Adipocyte (in vitro differentiated cells): Measurements from ENCODE around the gene FLRT1.

ENCODE experiments used
- DNase-seq: peaks from one replicate; pipeline ENCODE4 v3.0.0-alpha.2; 2015; ENCODE audit warnings: low read depth
- H3K27me3 ChIP-seq: replicated peaks from 2 replicates; pipeline ENCODE4 v1.7.0; 2013; ENCODE audit warnings: mild to moderate bottlenecking, low read length, moderate library complexity; ENCODE audit not compliant: control insufficient read depth, insufficient read depth
- H3K36me3 ChIP-seq: 2 replicates; pipeline ENCODE4 v1.7.0; 2013; ENCODE audit warnings: low read length, mild to moderate bottlenecking, moderate library complexity; ENCODE audit not compliant: control insufficient read depth, insufficient read depth, severe bottlenecking
- H3K4me1 ChIP-seq: 2 replicates; pipeline ENCODE4 v1.7.0; 2013; ENCODE audit warnings: mild to moderate bottlenecking, low read length, moderate library complexity; ENCODE audit not compliant: control insufficient read depth, insufficient read depth
- H3K4me3 ChIP-seq: 2 replicates; pipeline ENCODE4 v1.7.0; 2013; ENCODE audit warnings: mild to moderate bottlenecking, low read length, moderate library complexity
- H3K9ac ChIP-seq: 2 replicates; pipeline ENCODE4 v1.7.0; 2013; ENCODE audit warnings: mild to moderate bottlenecking, low read length, moderate library complexity
- H3K9me3 ChIP-seq: 2 replicates; pipeline ENCODE4 v1.7.0; 2013; ENCODE audit warnings: mild to moderate bottlenecking, low read length, moderate library complexity; ENCODE audit not compliant: control insufficient read depth

FLRT1 gene

DNA sequence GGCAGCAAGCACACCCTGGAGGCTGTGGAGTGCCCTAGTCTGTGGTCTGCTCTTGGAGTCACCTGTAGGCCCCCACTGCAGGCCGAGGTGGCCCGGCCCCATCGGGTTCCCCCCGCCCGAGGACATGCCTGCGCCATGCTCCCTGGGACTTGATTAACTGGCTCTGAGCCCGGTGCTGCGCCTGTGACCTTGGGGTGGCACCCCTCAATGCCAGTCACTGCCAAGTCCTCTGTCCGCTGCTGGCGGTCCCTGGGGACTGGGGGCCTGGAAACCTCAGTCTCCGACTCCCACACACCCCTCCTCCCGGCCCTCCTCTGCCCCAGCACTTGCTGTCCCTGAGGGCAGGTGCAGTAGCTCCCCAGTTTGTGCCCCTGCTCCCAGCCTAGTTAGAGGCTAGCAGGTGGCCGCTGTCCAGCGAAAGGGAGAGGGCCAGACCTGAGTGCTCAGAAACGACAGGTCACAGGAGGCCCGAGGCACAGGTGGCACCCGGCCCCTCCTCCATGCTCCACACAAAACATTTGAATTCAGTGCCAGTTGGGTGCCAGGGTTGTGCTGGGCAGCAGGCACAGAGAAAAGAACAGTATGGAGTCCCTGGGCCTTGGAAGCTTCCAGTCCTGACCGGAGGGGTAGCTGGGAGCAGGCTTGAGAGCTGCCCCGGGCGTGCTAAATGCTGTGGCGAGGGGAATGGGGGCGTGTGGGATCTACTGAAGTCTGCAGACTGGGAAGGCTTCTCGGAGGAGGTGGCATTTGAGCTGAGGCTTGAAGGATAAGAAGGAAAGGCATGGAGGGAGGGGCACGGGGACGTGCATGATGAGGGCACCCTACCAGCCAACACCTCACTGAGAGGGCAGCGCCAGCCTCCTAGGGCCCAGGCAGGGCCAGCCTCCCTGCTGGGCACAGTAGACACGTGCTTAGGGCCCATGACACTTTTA is 16.4 kb upstream of the FLRT1 start:
- Histone ChIP-seq H3K27me3 (peaks cover 6% of the 10 kb centered on the region), H3K36me3 (no peaks in the 10 kb centered on the region), H3K9me3 (no peaks in the 10 kb centered on the region), H3K4me1 (no peaks in the 10 kb centered on the region), H3K4me3 (no peak overlapping the region), H3K9ac (no peak overlapping the region)
- DNase-seq: no peak

DNA sequence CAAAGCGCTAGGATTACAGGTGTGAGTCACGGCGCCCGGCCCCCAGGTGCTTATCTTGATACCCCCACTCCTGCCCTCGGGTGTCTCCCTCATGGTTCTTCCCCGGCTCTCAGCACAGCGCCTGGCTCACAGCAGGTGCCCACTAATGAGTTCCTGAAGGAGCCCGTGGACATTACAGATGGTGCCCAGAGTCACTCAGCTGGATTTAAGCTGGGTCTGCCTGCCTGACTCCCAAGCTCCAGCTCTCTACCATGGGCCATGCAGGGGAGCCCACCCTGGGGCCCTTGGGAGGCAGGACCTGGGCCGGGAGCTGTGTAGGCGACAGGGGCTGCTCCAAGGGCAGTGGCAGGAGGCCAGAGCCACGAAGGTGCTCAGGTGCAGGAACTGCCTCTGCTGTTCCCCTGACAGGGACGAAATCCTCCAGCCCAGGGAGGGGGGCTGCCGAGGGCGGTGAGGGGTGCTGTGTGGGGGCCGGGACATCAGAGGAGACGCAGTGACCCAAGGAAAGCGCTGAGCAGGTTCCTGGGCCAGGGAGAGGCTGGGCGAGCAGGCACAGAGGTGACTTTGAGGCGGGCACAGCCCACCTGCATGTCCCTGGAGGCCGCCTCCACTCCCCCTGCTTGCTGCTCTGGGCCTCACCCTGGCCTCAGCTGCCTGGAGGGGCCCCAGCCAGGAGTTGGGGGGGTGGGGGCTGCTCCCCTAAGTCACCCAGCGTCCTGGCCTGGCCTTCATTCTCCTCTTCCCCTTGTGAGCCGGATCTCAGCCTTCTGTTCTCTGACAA is 14.6 kb upstream of the FLRT1 start:
- Histone ChIP-seq H3K9me3 (no peaks in the 10 kb centered on the region), H3K36me3 (no peaks in the 10 kb centered on the region), H3K9ac (no peak overlapping the region), H3K27me3 (peaks cover 7% of the 10 kb centered on the region), H3K4me3 (no peak overlapping the region), H3K4me1 (no peaks in the 10 kb centered on the region)
- no peak for DNase-seq

DNA sequence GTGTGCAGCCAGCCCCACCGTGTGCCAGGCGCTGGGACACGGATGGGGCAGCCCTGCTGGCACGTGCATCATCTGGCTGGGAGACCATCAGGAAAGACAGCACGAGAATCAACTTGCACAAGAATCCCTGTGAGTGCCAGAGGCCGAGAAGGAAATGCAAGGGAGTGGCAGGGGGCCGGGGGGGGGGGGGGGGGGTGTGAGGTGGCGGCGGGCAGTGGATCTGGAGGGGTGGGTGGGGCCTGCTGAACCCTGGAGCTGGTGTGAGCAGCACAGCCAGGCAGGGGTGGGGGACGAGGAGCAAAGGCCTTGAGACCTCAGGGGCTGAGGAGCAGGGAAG is 14.0 kb upstream of the FLRT1 start:
- Histone ChIP-seq H3K27me3 (peaks cover 11% of the 10 kb centered on the region), H3K36me3 (no peaks in the 10 kb centered on the region), H3K9me3 (no peaks in the 10 kb centered on the region), H3K9ac (no peak overlapping the region), H3K4me3 (no peak overlapping the region), H3K4me1 (no peaks in the 10 kb centered on the region)
- no peak for DNase-seq

GRCh38 chr11:64022125-64022784 is 13.5 kb upstream of the FLRT1 start:
- DNase-seq: no peak
- H3K9me3 ChIP-seq: no peaks in the 10 kb centered on the region
- no peaks in the 10 kb centered on the region for H3K36me3 ChIP-seq
- no peak overlapping the region for H3K9ac ChIP-seq
- H3K4me3 ChIP-seq: no peak overlapping the region
- H3K4me1 ChIP-seq: no peaks in the 10 kb centered on the region
- peaks cover 14% of the 10 kb centered on the region for H3K27me3 ChIP-seq

DNA sequence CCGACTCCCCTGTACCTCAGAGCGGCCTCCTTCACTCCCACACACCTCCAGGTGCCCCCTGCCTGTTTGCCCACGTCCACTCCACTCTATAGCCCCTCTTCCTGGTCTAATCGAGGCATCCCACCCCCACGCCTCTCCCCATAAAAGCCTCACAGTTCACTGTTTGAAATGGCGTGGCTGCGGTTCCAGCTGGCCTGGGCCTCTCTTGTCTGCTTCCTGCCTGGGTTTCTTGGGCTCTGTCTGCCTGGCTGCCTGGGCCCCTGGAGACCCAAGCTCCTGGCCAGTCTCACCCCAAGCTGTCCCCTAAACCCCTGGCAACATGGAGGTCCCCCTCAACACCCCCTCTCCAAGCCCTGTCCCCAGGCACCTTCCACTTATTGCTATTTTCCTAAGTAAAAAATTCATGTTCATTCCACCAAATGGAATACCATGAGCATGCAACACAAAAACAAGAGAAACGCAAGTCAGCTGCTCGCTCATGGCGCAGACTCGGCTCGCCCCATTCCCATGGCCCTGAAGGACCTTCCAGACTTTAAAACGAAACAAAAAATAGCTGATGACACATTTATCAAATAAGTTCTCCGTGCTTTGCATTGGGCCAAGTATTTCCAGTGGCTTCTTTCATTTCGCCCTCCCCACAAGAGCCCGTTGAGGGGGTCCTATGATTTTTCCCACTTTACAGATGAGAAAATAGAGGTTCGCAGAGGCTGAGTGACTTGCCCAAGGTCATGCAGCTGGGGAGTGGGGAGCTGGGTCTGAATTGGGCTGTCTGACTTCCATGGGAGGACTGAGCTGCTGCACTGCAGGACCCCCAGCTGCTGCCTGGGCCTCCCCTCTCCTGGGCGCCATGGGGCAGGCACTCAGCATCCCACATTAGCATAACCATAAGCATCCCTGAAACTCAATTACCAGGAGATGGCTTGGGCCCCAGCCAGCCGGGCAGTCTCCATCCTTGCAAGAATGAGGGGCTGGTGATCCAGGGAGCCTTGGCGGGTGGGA is 11.7 kb upstream of the FLRT1 start:
- DNase-seq: no peak
- Histone ChIP-seq H3K4me1 (peaks cover 2% of the 10 kb centered on the region), H3K36me3 (no peaks in the 10 kb centered on the region), H3K27me3 (peaks cover 21% of the 10 kb centered on the region), H3K9ac (no peak overlapping the region), H3K4me3 (no peak overlapping the region), H3K9me3 (no peaks in the 10 kb centered on the region)

- Histone ChIP-seq H3K9ac (no peak overlapping the region), H3K4me3 (no peak overlapping the region), H3K36me3 (no peaks in the 10 kb centered on the region), H3K27me3 (peaks cover 15% of the 10 kb centered on the region), H3K9me3 (no peaks in the 10 kb centered on the region), H3K4me1 (peaks cover 2% of the 10 kb centered on the region)
- DNase-seq: no peak
Measured at GRCh38 chr11:64025205-64025604, 10.5 kb upstream of the FLRT1 start.

GRCh38 chr11:64026575-64027205 is 9.0 kb upstream of the FLRT1 start:
- H3K9ac ChIP-seq: no peak overlapping the region

DNA sequence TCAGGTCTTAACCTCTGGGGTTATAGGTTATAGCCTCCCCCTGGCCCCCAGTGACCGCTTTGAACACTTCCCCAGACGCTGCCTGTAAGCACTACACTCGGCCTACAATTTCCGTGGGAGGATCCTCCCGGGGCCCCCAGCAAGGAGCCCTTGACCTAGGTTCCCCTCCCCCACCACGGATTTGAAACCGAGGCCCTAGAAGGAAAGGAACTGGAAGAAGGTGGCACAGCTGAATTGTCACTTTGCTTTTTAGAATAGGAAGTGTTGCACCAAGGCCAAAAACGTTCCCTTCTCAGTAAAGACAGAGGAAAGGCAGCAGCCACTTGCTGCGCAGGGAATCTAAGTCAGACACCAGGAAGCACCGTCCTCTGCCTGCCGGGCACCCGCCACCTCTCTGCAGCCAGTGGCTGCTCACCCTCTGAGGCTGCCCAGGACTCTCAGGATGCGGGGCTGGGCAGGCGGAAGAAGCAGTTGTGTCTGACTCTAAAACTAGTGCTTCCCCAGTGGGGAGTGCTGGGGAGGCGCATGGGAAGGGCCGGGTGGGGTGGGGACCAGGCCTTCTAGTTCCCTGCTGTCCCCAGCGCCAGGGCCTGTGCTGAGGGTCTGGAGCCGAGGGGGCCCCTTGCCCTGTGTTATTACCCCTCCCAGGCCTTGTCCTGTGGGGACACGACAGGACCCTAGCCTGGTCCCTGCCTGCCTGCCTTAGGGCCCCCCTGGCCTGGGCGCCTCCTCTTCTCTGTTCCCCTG is 7.9 kb upstream of the FLRT1 start:
- H3K9me3 ChIP-seq: no peaks in the 10 kb centered on the region
- DNase-seq: no peak
- H3K9ac ChIP-seq: no peak overlapping the region
- no peaks in the 10 kb centered on the region for H3K36me3 ChIP-seq
- no peak overlapping the region for H3K4me3 ChIP-seq
- H3K4me1 ChIP-seq: peaks cover 2% of the 10 kb centered on the region
- H3K27me3 ChIP-seq: peaks cover 21% of the 10 kb centered on the region

More at GRCh38 chr11:64026575-64027205, 9.0 kb upstream of the FLRT1 start:
- Histone ChIP-seq H3K4me3 (no peak overlapping the region), H3K9me3 (no peaks in the 10 kb centered on the region), H3K27me3 (peaks cover 19% of the 10 kb centered on the region), H3K4me1 (peaks cover 2% of the 10 kb centered on the region), H3K36me3 (no peaks in the 10 kb centered on the region)
- no peak for DNase-seq

GRCh38 chr11:64028398-64029115 is 7.2 kb upstream of the FLRT1 start:
- Histone ChIP-seq H3K9me3 (no peaks in the 10 kb centered on the region), H3K9ac (no peak overlapping the region), H3K4me3 (no peak overlapping the region), H3K4me1 (peaks cover 2% of the 10 kb centered on the region), H3K27me3 (peaks cover 24% of the 10 kb centered on the region), H3K36me3 (no peaks in the 10 kb centered on the region)
- no peak for DNase-seq
